ENCODE data around the gene RFTN1. TPM values are rescaled to one million over a fixed set of nuclear protein-coding genes. Genes with fewer than 3 reads are reported as not detected.

Gene RFTN1
- total and polyA plus RNA-seq, 5 experiments from 2014 or later: 35.3 to 61.8 (median 44.2) TPM

GRCh38 chr3:16350597-16351318, 162.7 kb downstream of the RFTN1 start:
- Mint-ChIP-seq H3K27me3 (no peaks in the 10 kb centered on the region), H3K27ac (peak overlapping the region in 9 of 10 donors; percentile 1 to 87 (median 56)), H3K36me3 (peaks cover 20 to 74% (median 50%) of the 10 kb centered on the region in 3 donors), H3K4me3 (no peak overlapping the region), H3K4me1 (peaks cover 37 to 80% (median 60%) of the 10 kb centered on the region in 4 donors), H3K9me3 (no peaks in the 10 kb centered on the region)
- POLR2A ChIA-PET: interaction anchor here (1.8 kb wide), 1 partner anchor 13 kb away, joined by 4 read pairs; no protein-coding TSS in a partner anchor
- DNase-seq: no peak
- ATAC-seq: no peak

- Mint-ChIP-seq H3K4me1 (peaks cover 36 to 84% (median 63%) of the 10 kb centered on the region in 4 donors), H3K36me3 (peaks cover 19 to 76% (median 50%) of the 10 kb centered on the region in 3 donors), H3K27me3 (no peaks in the 10 kb centered on the region), H3K9me3 (no peaks in the 10 kb centered on the region), H3K27ac (peak overlapping the region in 6 of 10 donors; percentile 1 to 87 (median 66)), H3K4me3 (no peak overlapping the region)
- POLR2A ChIA-PET: interaction anchor here (1.8 kb wide), 1 partner anchor 12 kb away, joined by 4 read pairs; no protein-coding TSS in a partner anchor
- ATAC-seq (no peak), DNase-seq (no peak)
These were observed 163.4 kb downstream of the RFTN1 start for GRCh38 chr3:16349986-16350596.

- ATAC-seq (no peak), DNase-seq (no peak)
- Mint-ChIP-seq H3K4me1 (peaks cover 42 to 80% (median 61%) of the 10 kb centered on the region in 4 donors), H3K27ac (peak overlapping the region; percentile 72 to 94 (median 82)), H3K27me3 (no peaks in the 10 kb centered on the region), H3K9me3 (peaks cover 0 to 2% (median 0%) of the 10 kb centered on the region in 9 donors), H3K4me3 (no peak overlapping the region), H3K36me3 (peaks cover 21 to 84% (median 54%) of the 10 kb centered on the region in 3 donors)
- POLR2A ChIA-PET: interaction anchor here (1.0 kb wide), 1 partner anchor 82 kb away, joined by 3 read pairs; no protein-coding TSS in a partner anchor
These were observed 166.0 kb downstream of the RFTN1 start for GRCh38 chr3:16347548-16347947.

- Mint-ChIP-seq H3K4me1 (peaks cover 45 to 76% (median 60%) of the 10 kb centered on the region in 4 donors), H3K9me3 (peaks cover 0 to 2% (median 0%) of the 10 kb centered on the region in 9 donors), H3K27me3 (no peaks in the 10 kb centered on the region), H3K36me3 (peaks cover 21 to 85% (median 55%) of the 10 kb centered on the region in 3 donors), H3K27ac (peak overlapping the region; percentile 76 to 94 (median 83)), H3K4me3 (peak overlapping the region in 1 of 10 donors; percentile 18)
- POLR2A ChIA-PET: interaction anchor here (0.6 kb wide), 1 partner anchor 517 kb away, joined by 3 read pairs; no protein-coding TSS in a partner anchor
- no peak for ATAC-seq
- DNase-seq: no peak
These were observed 167.0 kb downstream of the RFTN1 start for GRCh38 chr3:16346413-16347081.

GRCh38 chr3:16343101-16343500, 170.4 kb downstream of the RFTN1 start:
- POLR2A ChIA-PET: interaction anchor here (2.2 kb wide), 1 partner anchor 11 kb away, joined by 6 read pairs; no protein-coding TSS in a partner anchor
- peak overlapping the region; percentile 49 to 89 (median 82) for H3K27ac Mint-ChIP-seq
- DNase-seq: no peak
- H3K4me1 Mint-ChIP-seq: peaks cover 49 to 85% (median 73%) of the 10 kb centered on the region in 4 donors
- H3K36me3 Mint-ChIP-seq: peaks cover 29 to 75% (median 57%) of the 10 kb centered on the region in 3 donors
- H3K9me3 Mint-ChIP-seq: peaks cover 0 to 2% (median 0%) of the 10 kb centered on the region in 9 donors
- no peaks in the 10 kb centered on the region for H3K27me3 Mint-ChIP-seq
- H3K4me3 Mint-ChIP-seq: peak overlapping the region in 1 of 10 donors; percentile 3
- no peak for ATAC-seq

- POLR2A ChIA-PET: interaction anchor here (0.7 to 1.9 kb wide), 10 partner anchors 9 to 52 kb away, joined by 3 to 11 read pairs (median 4); no protein-coding TSS in a partner anchor
- Mint-ChIP-seq H3K4me1 (peaks cover 49 to 82% (median 76%) of the 10 kb centered on the region in 4 donors), H3K9me3 (peaks cover 0 to under 1% (median 0%) of the 10 kb centered on the region in 9 donors), H3K4me3 (peak overlapping the region in 8 of 10 donors; percentile 17 to 73 (median 60)), H3K27me3 (no peaks in the 10 kb centered on the region), H3K27ac (peak overlapping the region; percentile 77 to 98 (median 90)), H3K36me3 (peaks cover 18 to 64% (median 50%) of the 10 kb centered on the region in 3 donors)
- ATAC-seq (peak; percentile 49 to 51), DNase-seq (peak in 3 of 10 donors; percentile 24 to 38 (median 28))
These were observed 174.5 kb downstream of the RFTN1 start for GRCh38 chr3:16338999-16339398.

GRCh38 chr3:16337856-16338540, 175.5 kb downstream of the RFTN1 start:
- H3K27ac Mint-ChIP-seq: peak overlapping the region; percentile 77 to 98 (median 90)
- H3K36me3 Mint-ChIP-seq: peaks cover 12 to 62% (median 44%) of the 10 kb centered on the region in 3 donors
- H3K27me3 Mint-ChIP-seq: no peaks in the 10 kb centered on the region
- peak; percentile 74 to 89 for ATAC-seq
- DNase-seq: peak in 9 of 10 donors; percentile 23 to 77 (median 53)
- peak overlapping the region; percentile 9 to 73 (median 61) for H3K4me3 Mint-ChIP-seq
- peaks cover 0 to 2% (median 0%) of the 10 kb centered on the region in 9 donors for H3K9me3 Mint-ChIP-seq
- peaks cover 42 to 76% (median 68%) of the 10 kb centered on the region in 4 donors for H3K4me1 Mint-ChIP-seq
- POLR2A ChIA-PET: interaction anchor here (0.5 to 1.9 kb wide), 20 partner anchors 8 to 1416 kb away, joined by 3 to 11 read pairs (median 4); no protein-coding TSS in a partner anchor

GRCh38 chr3:16336825-16337224, 176.7 kb downstream of the RFTN1 start:
- DNase-seq: no peak
- H3K27ac Mint-ChIP-seq: peak overlapping the region; percentile 73 to 93 (median 88)
- H3K36me3 Mint-ChIP-seq: peaks cover 23 to 69% (median 46%) of the 10 kb centered on the region in 3 donors
- H3K9me3 Mint-ChIP-seq: peaks cover 0 to 13% (median 5%) of the 10 kb centered on the region in 9 donors
- H3K4me1 Mint-ChIP-seq: peaks cover 45 to 82% (median 72%) of the 10 kb centered on the region in 4 donors
- peak overlapping the region in 1 of 10 donors; percentile 13 for H3K4me3 Mint-ChIP-seq
- POLR2A ChIA-PET: interaction anchor here (0.6 to 1.9 kb wide), 9 partner anchors 19 to 1417 kb away, joined by 3 to 6 read pairs (median 4); no protein-coding TSS in a partner anchor
- no peak for ATAC-seq
- no peaks in the 10 kb centered on the region for H3K27me3 Mint-ChIP-seq

GRCh38 chr3:16335772-16336645, 177.5 kb downstream of the RFTN1 start:
- no peak for ATAC-seq
- peaks cover 31 to 74% (median 51%) of the 10 kb centered on the region in 3 donors for H3K36me3 Mint-ChIP-seq
- peak overlapping the region; percentile 74 to 93 (median 85) for H3K27ac Mint-ChIP-seq
- peak overlapping the region in 2 of 10 donors; percentile 30 to 46 for H3K4me3 Mint-ChIP-seq
- POLR2A ChIA-PET: interaction anchor here (0.6 to 1.7 kb wide), 5 partner anchors 19 to 35 kb away, joined by 3 to 6 read pairs (median 4); no protein-coding TSS in a partner anchor
- no peaks in the 10 kb centered on the region for H3K27me3 Mint-ChIP-seq
- peaks cover 45 to 84% (median 72%) of the 10 kb centered on the region in 4 donors for H3K4me1 Mint-ChIP-seq
- peaks cover 4 to 21% (median 10%) of the 10 kb centered on the region in 9 donors for H3K9me3 Mint-ChIP-seq
- no peak for DNase-seq

GRCh38 chr3:16335333-16335732, 178.2 kb downstream of the RFTN1 start:
- Mint-ChIP-seq H3K27me3 (no peaks in the 10 kb centered on the region), H3K36me3 (peaks cover 38 to 77% (median 52%) of the 10 kb centered on the region in 3 donors), H3K4me1 (peaks cover 41 to 77% (median 65%) of the 10 kb centered on the region in 4 donors), H3K9me3 (peaks cover 4 to 25% (median 15%) of the 10 kb centered on the region in 9 donors), H3K27ac (peak overlapping the region; percentile 74 to 92 (median 85)), H3K4me3 (peak overlapping the region in 1 of 10 donors; percentile 46)
- ATAC-seq: no peak
- DNase-seq: no peak
- POLR2A ChIA-PET: interaction anchor here (1.3 to 1.6 kb wide), 2 partner anchors 34 to 47 kb away, joined by 3 to 6 read pairs; no protein-coding TSS in a partner anchor

Measured in naive thymus-derived CD8-positive, alpha-beta T cell (primary cell).